Measurements from ENCODE around the gene IL17F. TPM values are rescaled to one million over a fixed set of nuclear protein-coding genes. Genes with fewer than 3 reads are reported as not detected.

The IL17F gene
- polyA plus RNA-seq (2013, experiment 1 of 2), result not detected
- not detected for polyA plus RNA-seq (2013, experiment 2 of 2)

- H3K18ac ChIP-seq (ENCODE audit: low read length), result no peak within 1 kb of the TSS
Observed at GRCh38 chr6:52244400-52244799, at the start of gene IL17F. Gene IL17F (minus strand): TSS chr6:52244500. CDS start chr6:52244429, 71 bp downstream.

GRCh38 chr6:52293067-52293466 lies 48.8 kb upstream of the IL17F start:
- no peak overlapping the region for H3K14ac ChIP-seq (ENCODE audit: low read length)
- peaks cover 5 to 7% of the 10 kb centered on the region in 2 donors for H3K9me3 ChIP-seq (replicated peaks in 1 of 2; ENCODE audit: control insufficient read depth in 2 of 2, insufficient read depth in 1 of 2, low read depth in 1 of 2, low read length in 2 of 2)
- H4K91ac ChIP-seq (ENCODE audit: low read depth, low read length, poor library complexity), result no peak overlapping the region
- no peak overlapping the region for H3K23ac ChIP-seq (ENCODE audit: low read depth, low read length, poor library complexity)
- H3K4me1 ChIP-seq (ENCODE audit: control insufficient read depth in 2 of 2, insufficient read depth in 1 of 2, low read depth in 1 of 2, low read length in 2 of 2), result no peaks in the 10 kb centered on the region
- no peak overlapping the region for H2BK15ac ChIP-seq (ENCODE audit: low read length)
- no peak for DNase-seq (ENCODE audit: low spot score)
- no peak overlapping the region for H2BK120ac ChIP-seq (ENCODE audit: low read depth, low read length)
- no peak overlapping the region for H3K18ac ChIP-seq (ENCODE audit: low read length)
- peaks cover 0 to 2% (median 0%) of the 10 kb centered on the region in 3 experiments for H3K27me3 ChIP-seq (ENCODE audit: control insufficient read depth in 3 of 3, insufficient read depth in 3 of 3, low read depth in 1 of 3, low read length in 3 of 3)
- no peak overlapping the region for H2BK12ac ChIP-seq (ENCODE audit: low read length)
- H3K4ac ChIP-seq (ENCODE audit: low read length), result no peak overlapping the region
- H2AK5ac ChIP-seq (ENCODE audit: low read depth, low read length), result no peak overlapping the region
- no peaks in the 10 kb centered on the region for H3K79me1 ChIP-seq (ENCODE audit: low read depth, low read length)
- H3K36me3 ChIP-seq (replicated peaks in 1 of 2; ENCODE audit: control insufficient read depth in 2 of 2, insufficient read depth in 2 of 2, low read length in 2 of 2), result no peaks in the 10 kb centered on the region
- no peak overlapping the region for H3K9ac ChIP-seq (ENCODE audit: low read depth, low read length, poor library complexity)
- no peak overlapping the region for H2AFZ ChIP-seq (ENCODE audit: low read length)
- no peak overlapping the region for H4K8ac ChIP-seq (ENCODE audit: low read depth, low read length)
- no peak overlapping the region for H3K4me3 ChIP-seq (ENCODE audit: low read length in 2 of 2)
- no peak overlapping the region for H2BK5ac ChIP-seq (ENCODE audit: low read length)
- no peak overlapping the region for H3K27ac ChIP-seq (replicated peaks; ENCODE audit: low read length)
- no peak overlapping the region for H3K4me2 ChIP-seq (ENCODE audit: insufficient read depth, low read length, poor library complexity, severe bottlenecking)

More at GRCh38 chr6:52244400-52244799, at the start of gene IL17F:
- H3K4me1 ChIP-seq (ENCODE audit: control insufficient read depth in 2 of 2, insufficient read depth in 1 of 2, low read depth in 1 of 2, low read length in 2 of 2), result no peaks in the 10 kb centered on the region
- H3K4me2 ChIP-seq (ENCODE audit: insufficient read depth, low read length, poor library complexity, severe bottlenecking), result no peak within 1 kb of the TSS
- H4K8ac ChIP-seq (ENCODE audit: low read depth, low read length), result no peak within 1 kb of the TSS
- no peak within 1 kb of the TSS for H2AK5ac ChIP-seq (ENCODE audit: low read depth, low read length)
- H2BK15ac ChIP-seq (ENCODE audit: low read length), result no peak within 1 kb of the TSS
- H3K4me3 ChIP-seq (ENCODE audit: low read length in 2 of 2), result no peak within 1 kb of the TSS
- DNase-seq (ENCODE audit: low spot score), result no peak
- H4K91ac ChIP-seq (ENCODE audit: low read depth, low read length, poor library complexity), result no peak within 1 kb of the TSS
- no peak within 1 kb of the TSS for H2BK12ac ChIP-seq (ENCODE audit: low read length)
- H2BK120ac ChIP-seq (ENCODE audit: low read depth, low read length), result no peak within 1 kb of the TSS
- no peaks in the 10 kb centered on the region for H3K27me3 ChIP-seq (ENCODE audit: control insufficient read depth in 3 of 3, insufficient read depth in 3 of 3, low read depth in 1 of 3, low read length in 3 of 3)
- no peak within 1 kb of the TSS for H3K4ac ChIP-seq (ENCODE audit: low read length)
- H3K23ac ChIP-seq (ENCODE audit: low read depth, low read length, poor library complexity), result no peak within 1 kb of the TSS
- no peaks in the 10 kb centered on the region for H3K36me3 ChIP-seq (replicated peaks in 1 of 2; ENCODE audit: control insufficient read depth in 2 of 2, insufficient read depth in 2 of 2, low read length in 2 of 2)
- H2BK5ac ChIP-seq (ENCODE audit: low read length), result no peak within 1 kb of the TSS
- no CpG with 5 or more reads among the region's 5 CpGs for WGBS, 2 donors (ENCODE audit: extremely low coverage in 2 of 2, insufficient read length in 2 of 2, insufficient replicate concordance in 1 of 2)
- no peaks in the 10 kb centered on the region for H3K79me1 ChIP-seq (ENCODE audit: low read depth, low read length)
- no peak within 1 kb of the TSS for H3K14ac ChIP-seq (ENCODE audit: low read length)
- H3K9ac ChIP-seq (ENCODE audit: low read depth, low read length, poor library complexity), result no peak within 1 kb of the TSS
- no peak within 1 kb of the TSS for H3K27ac ChIP-seq (replicated peaks; ENCODE audit: low read length)
- H2AFZ ChIP-seq (ENCODE audit: low read length), result no peak within 1 kb of the TSS
- H3K9me3 ChIP-seq (replicated peaks in 1 of 2; ENCODE audit: control insufficient read depth in 2 of 2, insufficient read depth in 1 of 2, low read depth in 1 of 2, low read length in 2 of 2), result no peaks in the 10 kb centered on the region

GRCh38 chr6:52288841-52289240 lies 44.5 kb upstream of the IL17F start:
- Histone ChIP-seq H3K14ac (ENCODE audit: low read length) (no peak overlapping the region), H4K91ac (ENCODE audit: low read depth, low read length, poor library complexity) (no peak overlapping the region), H2BK5ac (ENCODE audit: low read length) (no peak overlapping the region), H2BK12ac (ENCODE audit: low read length) (no peak overlapping the region), H2BK120ac (ENCODE audit: low read depth, low read length) (no peak overlapping the region), H2AK5ac (ENCODE audit: low read depth, low read length) (no peak overlapping the region), H3K9me3 (replicated peaks in 1 of 2; ENCODE audit: control insufficient read depth in 2 of 2, insufficient read depth in 1 of 2, low read depth in 1 of 2, low read length in 2 of 2) (no peaks in the 10 kb centered on the region), H3K4me3 (ENCODE audit: low read length in 2 of 2) (no peak overlapping the region), H3K4ac (ENCODE audit: low read length) (no peak overlapping the region), H3K27ac (replicated peaks; ENCODE audit: low read length) (no peak overlapping the region), H3K36me3 (replicated peaks in 1 of 2; ENCODE audit: control insufficient read depth in 2 of 2, insufficient read depth in 2 of 2, low read length in 2 of 2) (no peaks in the 10 kb centered on the region), H2BK15ac (ENCODE audit: low read length) (no peak overlapping the region), H3K18ac (ENCODE audit: low read length) (no peak overlapping the region), H4K8ac (ENCODE audit: low read depth, low read length) (no peak overlapping the region), H3K4me2 (ENCODE audit: insufficient read depth, low read length, poor library complexity, severe bottlenecking) (no peak overlapping the region), H3K4me1 (ENCODE audit: control insufficient read depth in 2 of 2, insufficient read depth in 1 of 2, low read depth in 1 of 2, low read length in 2 of 2) (peaks cover 0 to 3% of the 10 kb centered on the region in 2 donors), H2AFZ (ENCODE audit: low read length) (no peak overlapping the region), H3K27me3 (ENCODE audit: control insufficient read depth in 3 of 3, insufficient read depth in 3 of 3, low read depth in 1 of 3, low read length in 3 of 3) (no peaks in the 10 kb centered on the region), H3K79me1 (ENCODE audit: low read depth, low read length) (peaks cover 3% of the 10 kb centered on the region), H3K9ac (ENCODE audit: low read depth, low read length, poor library complexity) (no peak overlapping the region), H3K23ac (ENCODE audit: low read depth, low read length, poor library complexity) (no peak overlapping the region)
- no peak for DNase-seq (ENCODE audit: low spot score)
- WGBS, 2 donors (ENCODE audit: extremely low coverage in 2 of 2, insufficient read length in 2 of 2, insufficient replicate concordance in 1 of 2), result no CpG with 5 or more reads among the region's 2 CpGs

- no peak overlapping the region for H3K4me2 ChIP-seq (ENCODE audit: insufficient read depth, low read length, poor library complexity, severe bottlenecking)
- no peaks in the 10 kb centered on the region for H3K9me3 ChIP-seq (replicated peaks in 1 of 2; ENCODE audit: control insufficient read depth in 2 of 2, insufficient read depth in 1 of 2, low read depth in 1 of 2, low read length in 2 of 2)
- H3K4me3 ChIP-seq (ENCODE audit: low read length in 2 of 2), result no peak overlapping the region
- no peak overlapping the region for H3K27ac ChIP-seq (replicated peaks; ENCODE audit: low read length)
- no peak overlapping the region for H2BK5ac ChIP-seq (ENCODE audit: low read length)
- no peak overlapping the region for H2AFZ ChIP-seq (ENCODE audit: low read length)
- H3K4ac ChIP-seq (ENCODE audit: low read length), result no peak overlapping the region
- no peak overlapping the region for H3K18ac ChIP-seq (ENCODE audit: low read length)
- no peak overlapping the region for H2AK5ac ChIP-seq (ENCODE audit: low read depth, low read length)
- no peak overlapping the region for H2BK15ac ChIP-seq (ENCODE audit: low read length)
- no peak overlapping the region for H4K8ac ChIP-seq (ENCODE audit: low read depth, low read length)
- no peak overlapping the region for H3K23ac ChIP-seq (ENCODE audit: low read depth, low read length, poor library complexity)
- peaks cover 0 to 4% of the 10 kb centered on the region in 2 donors for H3K36me3 ChIP-seq (replicated peaks in 1 of 2; ENCODE audit: control insufficient read depth in 2 of 2, insufficient read depth in 2 of 2, low read length in 2 of 2)
- H3K79me1 ChIP-seq (ENCODE audit: low read depth, low read length), result peaks cover 3% of the 10 kb centered on the region
- H3K14ac ChIP-seq (ENCODE audit: low read length), result no peak overlapping the region
- peaks cover 1 to 3% of the 10 kb centered on the region in 2 donors for H3K4me1 ChIP-seq (ENCODE audit: control insufficient read depth in 2 of 2, insufficient read depth in 1 of 2, low read depth in 1 of 2, low read length in 2 of 2)
- no peak for DNase-seq (ENCODE audit: low spot score)
- no peak overlapping the region for H2BK12ac ChIP-seq (ENCODE audit: low read length)
- H2BK120ac ChIP-seq (ENCODE audit: low read depth, low read length), result no peak overlapping the region
- no peak overlapping the region for H4K91ac ChIP-seq (ENCODE audit: low read depth, low read length, poor library complexity)
- no peaks in the 10 kb centered on the region for H3K27me3 ChIP-seq (ENCODE audit: control insufficient read depth in 3 of 3, insufficient read depth in 3 of 3, low read depth in 1 of 3, low read length in 3 of 3)
- no CpG with 5 or more reads among the region's 7 CpGs for WGBS, 2 donors (ENCODE audit: extremely low coverage in 2 of 2, insufficient read length in 2 of 2, insufficient replicate concordance in 1 of 2)
- H3K9ac ChIP-seq (ENCODE audit: low read depth, low read length, poor library complexity), result no peak overlapping the region
Observed at GRCh38 chr6:52288216-52288615, 43.9 kb upstream of the IL17F start.
